Measurements from ENCODE around the gene TNFRSF6B.
A peak's percentile ranks its signal among the peaks of the same experiment; 100 is the strongest.

The TNFRSF6B gene

DNA sequence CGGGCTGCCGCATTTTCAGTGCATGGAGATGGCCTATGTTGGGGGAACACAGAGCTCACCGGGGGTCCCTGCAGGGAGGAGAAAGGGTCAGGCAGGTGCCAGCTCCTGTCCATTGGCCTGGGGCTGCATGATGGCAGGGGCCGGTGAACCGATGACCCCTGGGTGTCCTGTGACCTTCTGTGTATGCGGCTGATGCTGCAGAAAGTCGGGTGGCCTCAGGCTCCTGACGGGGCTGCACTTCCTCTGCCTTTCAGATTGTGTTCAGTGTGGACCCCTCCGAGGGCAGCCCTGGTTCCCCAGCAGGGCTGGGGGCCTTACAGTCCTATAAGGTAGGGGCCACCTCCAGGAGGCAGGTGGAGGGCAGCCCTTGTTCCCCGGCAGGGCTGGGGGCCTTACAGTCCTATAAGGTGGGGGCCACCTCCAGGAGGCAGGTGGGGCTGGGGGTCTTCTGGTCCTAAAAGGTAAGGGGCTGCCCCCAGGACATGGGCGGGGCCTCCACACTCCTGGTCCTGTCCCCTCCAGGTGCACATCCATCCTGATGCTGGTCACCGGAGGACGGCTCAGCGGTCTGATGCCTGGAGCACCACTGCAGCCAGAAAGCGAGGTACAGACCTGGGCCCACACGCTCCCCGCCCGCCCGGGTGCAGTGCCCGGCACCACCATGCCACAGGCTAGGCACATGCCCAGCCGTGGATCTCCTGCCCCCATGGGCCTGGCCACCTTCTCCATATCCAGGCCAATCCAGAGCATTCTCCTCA lies 11.0 kb upstream of the TNFRSF6B start:
- no peak for DNase-seq (ENCODE audit: low read depth in 1 of 2, low spot score in 1 of 2)

GRCh38 chr20:63686094-63686491 lies 10.4 kb upstream of the TNFRSF6B start:
- DNase-seq (ENCODE audit: low read depth in 1 of 2, low spot score in 1 of 2) = no peak

- peak in 1 of 2 donors; percentile 40 for DNase-seq (ENCODE audit: low read depth in 1 of 2, low spot score in 1 of 2)
These were observed 9.7 kb upstream of the TNFRSF6B start for GRCh38 chr20:63686492-63687321.

DNA sequence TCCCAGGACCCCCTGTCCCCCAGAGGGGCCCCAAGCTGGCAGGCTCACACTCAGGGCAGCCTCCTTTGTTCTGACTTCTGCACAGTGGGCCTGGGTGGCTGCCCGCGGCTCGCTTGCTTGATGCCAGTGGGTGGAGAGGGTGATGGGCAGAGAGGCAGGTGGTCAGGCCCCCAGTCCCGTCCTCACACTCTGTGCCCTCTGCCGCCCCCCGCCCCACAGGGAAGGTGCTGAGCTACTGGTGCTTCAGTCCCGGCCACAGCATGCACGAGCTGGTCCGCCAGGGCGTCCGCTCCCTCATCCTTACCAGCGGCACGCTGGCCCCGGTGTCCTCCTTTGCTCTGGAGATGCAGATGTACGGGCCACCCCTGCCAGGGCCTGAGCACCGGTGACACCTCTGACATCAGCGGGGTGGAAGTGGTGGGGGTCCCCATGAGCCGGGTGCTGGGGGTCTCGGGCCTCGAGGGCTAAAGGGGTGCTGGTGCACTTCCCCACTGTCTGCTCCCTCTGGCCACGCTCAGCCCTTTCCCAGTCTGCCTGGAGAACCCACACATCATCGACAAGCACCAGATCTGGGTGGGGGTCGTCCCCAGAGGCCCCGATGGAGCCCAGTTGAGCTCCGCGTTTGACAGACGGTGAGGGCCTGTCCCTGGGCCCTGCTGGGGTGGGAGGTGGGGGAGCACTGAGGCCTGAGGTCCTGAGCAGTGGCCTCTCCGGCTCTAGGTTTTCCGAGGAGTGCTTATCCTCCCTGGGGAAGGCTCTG lies 8.9 kb upstream of the TNFRSF6B start:
- no peak for DNase-seq (ENCODE audit: low read depth in 1 of 2, low spot score in 1 of 2)

- DNase-seq (ENCODE audit: low read depth in 1 of 2, low spot score in 1 of 2) = no peak
These were observed 8.0 kb upstream of the TNFRSF6B start for GRCh38 chr20:63688228-63689045.

DNA sequence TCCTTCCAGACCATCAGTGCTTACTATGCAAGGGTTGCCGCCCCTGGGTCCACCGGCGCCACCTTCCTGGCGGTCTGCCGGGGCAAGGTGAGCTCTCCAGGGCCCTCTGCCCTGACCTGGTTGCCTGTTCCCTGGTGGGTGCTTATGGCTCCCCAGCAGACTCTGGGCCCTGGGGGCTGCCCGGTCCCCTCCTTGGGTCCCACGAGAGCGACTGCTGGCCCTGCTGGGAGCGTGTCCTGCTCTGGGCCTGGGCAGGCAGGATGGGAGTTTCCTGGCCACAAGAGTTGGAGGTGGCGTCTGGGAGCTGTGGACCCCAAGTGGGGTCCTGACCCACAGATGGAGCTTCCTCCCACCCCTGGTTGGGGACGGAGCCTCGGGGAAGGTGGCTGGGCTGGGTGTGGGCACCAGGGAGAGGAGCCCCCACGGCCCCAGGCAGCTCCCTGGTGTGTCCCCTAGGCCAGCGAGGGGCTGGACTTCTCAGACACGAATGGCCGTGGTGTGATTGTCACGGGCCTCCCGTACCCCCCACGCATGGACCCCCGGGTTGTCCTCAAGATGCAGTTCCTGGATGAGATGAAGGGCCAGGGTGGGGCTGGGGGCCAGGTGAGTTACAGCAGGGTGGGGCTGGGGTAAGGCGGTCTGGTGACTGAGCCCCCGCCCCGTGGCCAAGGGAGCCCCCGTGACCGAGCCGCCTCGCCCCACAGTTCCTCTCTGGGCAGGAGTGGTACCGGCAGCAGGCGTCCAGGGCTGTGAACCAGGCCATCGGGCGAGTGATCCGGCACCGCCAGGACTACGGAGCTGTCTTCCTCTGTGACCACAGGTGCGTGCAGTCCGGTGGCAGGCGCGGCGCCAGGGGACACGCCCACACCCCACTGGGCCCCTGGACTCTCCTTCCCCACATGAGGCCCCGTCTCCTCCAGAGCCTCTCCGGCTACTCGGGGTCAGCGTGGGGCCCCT lies 7.1 kb upstream of the TNFRSF6B start:
- DNase-seq (ENCODE audit: low read depth in 1 of 2, low spot score in 1 of 2) = no peak

DNA sequence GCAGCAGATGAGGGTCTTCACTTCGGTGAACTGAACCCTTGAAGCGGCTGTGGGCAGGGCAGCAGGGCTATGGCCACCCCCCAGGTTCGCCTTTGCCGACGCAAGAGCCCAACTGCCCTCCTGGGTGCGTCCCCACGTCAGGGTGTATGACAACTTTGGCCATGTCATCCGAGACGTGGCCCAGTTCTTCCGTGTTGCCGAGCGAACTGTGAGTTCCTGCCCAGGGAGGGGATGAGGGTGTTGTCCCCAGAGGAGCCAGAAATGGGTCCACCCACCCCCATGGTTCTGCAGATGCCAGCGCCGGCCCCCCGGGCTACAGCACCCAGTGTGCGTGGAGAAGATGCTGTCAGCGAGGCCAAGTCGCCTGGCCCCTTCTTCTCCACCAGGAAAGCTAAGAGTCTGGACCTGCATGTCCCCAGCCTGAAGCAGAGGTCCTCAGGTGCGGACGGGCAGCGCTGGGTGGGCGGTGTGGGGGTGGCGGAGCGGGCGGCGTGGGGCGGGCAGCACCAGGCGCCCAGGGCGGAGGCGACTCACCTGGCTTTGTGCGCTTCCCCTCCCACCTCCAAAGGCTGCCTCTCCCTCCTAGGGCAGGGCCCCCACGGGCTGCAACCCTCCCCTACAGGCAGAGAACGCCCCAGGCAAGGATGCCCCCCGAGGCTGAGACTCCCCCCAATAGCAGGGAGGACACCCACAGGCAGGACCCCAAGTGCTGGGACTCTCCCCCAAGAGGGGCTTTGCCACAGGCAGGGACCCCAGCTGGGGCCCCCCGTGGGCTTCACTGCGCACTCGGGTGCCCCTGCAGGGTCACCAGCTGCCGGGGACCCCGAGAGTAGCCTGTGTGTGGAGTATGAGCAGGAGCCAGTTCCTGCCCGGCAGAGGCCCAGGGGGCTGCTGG lies 6.2 kb upstream of the TNFRSF6B start:
- no peak for DNase-seq (ENCODE audit: low read depth in 1 of 2, low spot score in 1 of 2)

DNA sequence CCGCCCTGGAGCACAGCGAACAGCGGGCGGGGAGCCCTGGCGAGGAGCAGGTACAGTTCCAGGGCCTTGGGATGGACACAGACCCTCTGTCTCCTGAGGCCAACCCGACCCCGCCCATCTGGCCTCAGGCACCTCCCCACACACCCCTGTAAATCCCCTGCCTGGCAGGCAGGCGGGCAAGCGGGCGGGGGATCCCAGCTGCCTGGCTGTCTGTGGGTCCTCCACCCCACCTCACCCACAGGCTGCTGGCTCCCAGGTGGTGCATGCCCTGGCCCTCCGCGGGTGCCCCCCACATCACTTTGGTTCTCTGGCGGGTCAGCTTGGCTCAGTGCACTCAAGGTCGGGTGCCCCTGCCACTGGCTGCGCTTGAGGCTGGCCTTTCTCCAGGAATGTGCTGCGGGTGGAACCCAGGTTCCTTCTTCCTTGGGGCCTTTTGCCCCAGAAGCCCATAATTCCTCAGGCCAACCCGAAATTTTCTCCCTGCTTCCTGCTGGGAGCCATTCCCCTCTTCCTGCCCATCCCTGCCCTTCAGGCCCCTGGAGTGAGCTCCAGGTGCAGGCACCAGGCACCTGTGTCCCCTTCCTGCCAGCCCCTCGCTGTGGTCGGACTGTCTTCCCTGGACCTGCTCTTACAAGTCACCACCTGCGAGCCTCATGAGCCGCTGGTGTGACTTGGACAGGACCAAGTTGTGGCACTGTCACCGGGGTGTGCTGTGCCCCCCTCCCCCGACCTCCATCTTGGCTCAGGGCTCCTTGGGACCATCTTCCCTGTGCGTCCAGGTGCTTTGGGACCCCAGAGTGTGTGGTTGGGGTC lies 5.3 kb upstream of the TNFRSF6B start:
- DNase-seq (ENCODE audit: low read depth in 1 of 2, low spot score in 1 of 2) = no peak

- no peak for DNase-seq (ENCODE audit: low read depth in 1 of 2, low spot score in 1 of 2)
These were observed 4.6 kb upstream of the TNFRSF6B start for GRCh38 chr20:63691711-63692435.

GRCh38 chr20:63692436-63693082 lies 3.9 kb upstream of the TNFRSF6B start:
- DNase-seq (ENCODE audit: low read depth in 1 of 2, low spot score in 1 of 2) = no peak

DNA sequence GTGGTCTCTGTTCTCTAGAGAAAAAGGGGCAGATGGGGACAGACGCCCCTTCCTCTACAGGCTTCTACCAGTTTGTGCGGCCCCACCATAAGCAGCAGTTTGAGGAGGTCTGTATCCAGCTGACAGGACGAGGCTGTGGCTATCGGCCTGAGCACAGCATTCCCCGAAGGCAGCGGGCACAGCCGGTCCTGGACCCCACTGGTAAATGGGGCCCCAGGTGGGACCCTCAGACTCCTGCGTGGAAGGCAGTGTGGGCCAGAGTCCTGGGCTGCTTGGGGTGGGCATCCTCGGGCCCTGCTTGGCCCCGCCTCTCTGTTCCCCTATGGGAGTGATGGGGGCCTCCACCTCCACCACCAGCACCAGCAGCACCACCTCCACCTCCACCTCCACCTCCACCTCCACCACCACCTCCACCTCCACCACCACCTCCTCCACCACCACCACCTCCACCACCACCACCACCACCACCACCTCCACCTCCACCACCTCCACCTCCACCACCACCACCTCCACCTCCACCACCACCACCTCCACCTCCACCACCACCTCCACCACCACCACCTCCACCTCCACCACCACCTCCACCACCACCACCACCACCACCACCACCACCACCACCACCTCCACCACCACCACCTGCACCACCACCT lies 3.2 kb upstream of the TNFRSF6B start:
- no peak for DNase-seq (ENCODE audit: low read depth in 1 of 2, low spot score in 1 of 2)

DNA sequence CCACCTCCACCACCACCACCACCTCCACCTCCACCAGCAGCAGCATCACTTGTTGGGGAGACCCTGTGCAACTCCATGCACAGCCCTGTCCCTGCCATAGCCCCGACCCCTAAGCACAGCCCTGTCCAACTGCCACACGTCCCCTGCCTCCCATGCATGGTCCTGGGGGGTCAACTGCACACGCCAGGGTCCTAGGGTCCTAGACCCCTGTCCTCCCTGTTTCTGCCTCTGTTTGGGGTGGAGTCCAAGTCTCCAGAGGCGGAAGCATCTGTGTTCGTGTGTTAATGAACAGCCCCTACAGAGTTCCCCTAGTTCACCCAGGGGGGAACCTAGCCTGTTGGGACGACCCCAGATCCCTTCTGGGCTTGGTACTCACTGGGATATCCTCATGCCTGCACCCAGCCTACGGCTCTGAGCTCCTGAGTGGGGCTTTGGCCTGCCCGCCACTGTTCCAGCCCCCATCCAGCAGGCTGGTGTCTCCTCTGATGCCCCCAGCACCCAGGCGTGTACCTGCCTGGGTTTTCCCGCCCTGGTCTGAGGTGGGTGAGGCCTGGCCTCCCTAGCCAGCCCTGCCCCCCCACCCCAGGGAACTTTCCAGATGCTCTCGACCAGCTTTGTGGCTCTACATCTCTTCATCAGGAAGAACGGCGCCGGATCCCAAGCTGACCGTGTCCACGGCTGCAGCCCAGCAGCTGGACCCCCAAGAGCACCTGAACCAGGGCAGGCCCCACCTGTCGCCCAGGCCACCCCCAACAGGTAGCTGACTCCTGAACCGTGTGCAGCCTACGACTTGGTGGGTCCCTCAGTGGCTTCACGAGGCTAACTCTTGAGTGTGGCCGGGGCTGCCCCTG lies 2.5 kb upstream of the TNFRSF6B start:
- DNase-seq (ENCODE audit: low read depth in 1 of 2, low spot score in 1 of 2) = no peak

- DNase-seq (ENCODE audit: low read depth in 1 of 2, low spot score in 1 of 2) = no peak
These were observed 1.6 kb upstream of the TNFRSF6B start for GRCh38 chr20:63694584-63695423.

Measured in stimulated activated CD4-positive, alpha-beta T cell treated with anti-CD3 and anti-CD28 coated beads, Interleukin-15, amount 100 ng/mL, for 1 hour (primary cell).